ENCODE data around the gene CFAP57. TPM values are rescaled to one million over a fixed set of nuclear protein-coding genes. Genes with fewer than 3 reads are reported as not detected.

CFAP57 gene
- total and polyA plus RNA-seq, 9 of the 15 experiments (the other 6 are each of a cell fraction or from before 2014, with no cell fraction given): 0.04 to 0.22 (median 0.07) TPM; not detected in 3

GRCh38 chr1:43274125-43274803, 102.1 kb downstream of the CFAP57 start:
- DNase-seq (ENCODE audit: extremely low read depth in 1 of 4, low spot score in 3 of 4): peak in 2 of 4 experiments; percentile 21
- Histone ChIP-seq H3K27me3 (ENCODE audit: control insufficient read depth in 2 of 2, insufficient read depth in 2 of 2, low read length in 2 of 2) (peaks cover 45 to 79% of the 10 kb centered on the region in 2 experiments), H3K79me2 (ENCODE audit: control insufficient read depth, insufficient read depth, low read length) (no peaks in the 10 kb centered on the region), H3K9ac (ENCODE audit: insufficient read depth in 1 of 2, low read depth in 2 of 2, low read length in 2 of 2) (no peak overlapping the region), H3K36me3 (ENCODE audit: control insufficient read depth, insufficient read depth, low read length) (no peaks in the 10 kb centered on the region), H3K4me1 (replicated peaks in 1 of 2; ENCODE audit: control insufficient read depth in 2 of 2, insufficient read depth in 2 of 2, low read length in 2 of 2) (peaks cover 16 to 19% of the 10 kb centered on the region in 2 experiments; a peak in 4 of 5 replicates), H3K4me3 (no peak overlapping the region), H2AFZ (ENCODE audit: low read depth, low read length) (peak overlapping the region; percentile 75), H3K27ac (ENCODE audit: extremely low read depth, low read depth, low read length) (no peak overlapping the region), H3K4me2 (ENCODE audit: insufficient read depth, low read length) (peak overlapping the region; percentile 38), H4K20me1 (replicated peaks; ENCODE audit: control insufficient read depth, insufficient read depth, low read length) (no peaks in the 10 kb centered on the region; the same call in 1 of the 2 replicates), H3K9me3 (replicated peaks; ENCODE audit: control insufficient read depth, insufficient read depth, low read depth, low read length) (no peaks in the 10 kb centered on the region), H3K9me1 (ENCODE audit: control insufficient read depth, insufficient read depth, low read length) (no peaks in the 10 kb centered on the region)
- BruUV-seq (replicated peaks): no TSS peak
- ChIA-PET POLR2A (interaction anchor here (0.6 kb wide), 1 partner anchor 150 kb away, joined by 4 read pairs; no protein-coding TSS in a partner anchor), CTCF (ENCODE audit: low intra/inter-chr PET ratio) (no interaction called here)
- intact Hi-C loops (cut with micrococcal nuclease): no loop called here
- 9% methylated on average over 11 of the region's 11 CpGs for WGBS (ENCODE audit: insufficient coverage, low coverage, missing lambda C conversion rate)
- ATAC-seq: peak; percentile 65
- in situ Hi-C loops (cut with MboI): no loop called here
- peak; percentile 19 for FAIRE-seq
- TF ChIP-seq ILK (tag; IDR thresholded peaks at IDR 0.05; ENCODE audit: borderline replicate concordance, low read depth): no peak
- TF ChIP-seq PURB (CRISPR knock-in tag; IDR thresholded peaks at IDR 0.05; ENCODE audit: low read depth): no peak
- peak; percentile 47; the same call in 1 of the 2 replicates for TF ChIP-seq HDAC8 (tag; IDR thresholded peaks at IDR 0.05)
- TF ChIP-seq CLOCK (CRISPR knock-in tag; IDR thresholded peaks at IDR 0.05; ENCODE audit: borderline replicate concordance): no peak
- TF ChIP-seq AFF1 (IDR thresholded peaks at IDR 0.05; ENCODE audit: low read depth in 1 of 2, partially characterized antibody in 2 of 2): no peak
- no peak for TF ChIP-seq TCF7 (IDR thresholded peaks at IDR 0.05; ENCODE audit: borderline replicate concordance)
- no peak for TF ChIP-seq HEY1 (CRISPR knock-in tag; IDR thresholded peaks at IDR 0.05; ENCODE audit: borderline replicate concordance)
- no peak for TF ChIP-seq TCF15 (CRISPR knock-in tag; IDR thresholded peaks at IDR 0.05)
- no peak for TF ChIP-seq SFPQ (IDR thresholded peaks at IDR 0.05; ENCODE audit: low read depth, low read length)
- TF ChIP-seq SRSF9 (IDR thresholded peaks at IDR 0.05; ENCODE audit: borderline replicate concordance, low read depth, low read length): no peak

All from K562 (cell line).